Activated CD4-positive, alpha-beta T cell treated with anti-CD3 and anti-CD28 coated beads for 1 hour (primary cell): ENCODE measurements around the gene ABR.
"Not testable (repeated sequence)": the region's sequence is repeated elsewhere in the genome, so short reads cannot be mapped to it uniquely, and the experiment has no call there.

Source experiments
- DNase-seq: peaks from one replicate; pipeline ENCODE4 v3.0.0-alpha.2; 2020

ABR gene

GRCh38 chr17:1201132-1201702 lies 21.4 kb upstream of the ABR start:
- DNase-seq, result no peak

GRCh38 chr17:1199271-1199743 lies 19.5 kb upstream of the ABR start:
- DNase-seq, result not testable (repeated sequence)

GRCh38 chr17:1197781-1198490 lies 18.2 kb upstream of the ABR start:
- peak; percentile 29 for DNase-seq

GRCh38 chr17:1197379-1197778 lies 17.6 kb upstream of the ABR start:
- DNase-seq, result no peak

GRCh38 chr17:1196946-1197345 lies 17.2 kb upstream of the ABR start:
- DNase-seq, result no peak

- no peak for DNase-seq
Observed at GRCh38 chr17:1192911-1193699, 13.3 kb upstream of the ABR start.

GRCh38 chr17:1190751-1191331 lies 11.1 kb upstream of the ABR start:
- no peak for DNase-seq

- DNase-seq, result no peak
Observed at GRCh38 chr17:1188812-1189504, 9.2 kb upstream of the ABR start.

- peak; percentile 65 for DNase-seq
Observed at GRCh38 chr17:1186923-1187771, 7.4 kb upstream of the ABR start.

- no peak for DNase-seq
Observed at GRCh38 chr17:1186214-1186820, 6.5 kb upstream of the ABR start.

- no peak for DNase-seq
Observed at GRCh38 chr17:1183171-1183873, 3.5 kb upstream of the ABR start.

GRCh38 chr17:1182811-1183170 lies 3.0 kb upstream of the ABR start:
- DNase-seq, result no peak

GRCh38 chr17:1181753-1182137 lies 2.0 kb upstream of the ABR start:
- no peak for DNase-seq

- DNase-seq, result no peak
Observed at GRCh38 chr17:1180958-1181752, 1.4 kb upstream of the ABR start.

GRCh38 chr17:1179112-1179817 lies 516 bp downstream of the ABR start:
- no peak for DNase-seq

- DNase-seq, result no peak
Observed at GRCh38 chr17:1177016-1177700, 2.6 kb downstream of the ABR start.

GRCh38 chr17:1174263-1174880 lies 5.4 kb downstream of the ABR start:
- DNase-seq, result no peak
